DND-41 (cell line): ENCODE data around the gene ZNF827.

ENCODE experiments used
- ATAC-seq: fragments of 200-7000 bp; cut with Tn5 transposase; 3 replicates; pipeline ENCODE4 v1.9.1; 2021; ENCODE audit warnings: low read depth; ENCODE audit not compliant: insufficient read depth
- DNase-seq: peaks from one replicate; pipeline ENCODE4 v3.0.0-alpha.2; 2020
- H2AFZ ChIP-seq: 2 replicates; pipeline ENCODE4 v1.6.0; 2012; ENCODE audit warnings: low read depth, low read length
- H3K27ac ChIP-seq: 2 replicates; pipeline ENCODE4 v1.5.1; 2012; ENCODE audit warnings: low read length, inconsistent platforms
- H3K27me3 ChIP-seq: fragments of 200-600 bp; sonication (generic); 2 replicates; pipeline ENCODE4 v1.6.0; 2012; ENCODE audit warnings: low read length, mild to moderate bottlenecking, inconsistent platforms; ENCODE audit not compliant: insufficient read depth, poor library complexity
- H3K36me3 ChIP-seq: 2 replicates; pipeline ENCODE4 v1.5.1; 2012; ENCODE audit warnings: low read length, inconsistent platforms; ENCODE audit not compliant: insufficient read depth
- H3K4me1 ChIP-seq: 2 replicates; pipeline ENCODE4 v1.5.1; 2012; ENCODE audit warnings: mild to moderate bottlenecking, low read length; ENCODE audit not compliant: insufficient read depth
- H3K4me2 ChIP-seq: 2 replicates; pipeline ENCODE4 v1.6.0; 2012; ENCODE audit warnings: mild to moderate bottlenecking, moderate library complexity, low read length, inconsistent platforms; ENCODE audit not compliant: insufficient read depth
- H3K4me3 ChIP-seq, 2 experiments: fragments of 200-600 bp in 1 of 2; shearing (Covaris generic) in 1 of 2; 2 replicates each; pipeline ENCODE4 v1.5.1; 2012 to 2016; ENCODE audit warnings: inconsistent platforms in 2 of 2, low read length in 2 of 2, mild to moderate bottlenecking in 2 of 2, low read depth in 1 of 2, moderate library complexity in 1 of 2
- H3K79me2 ChIP-seq: 2 replicates; pipeline ENCODE4 v1.6.0; 2012; ENCODE audit warnings: low read length, inconsistent platforms; ENCODE audit not compliant: insufficient read depth
- H3K9ac ChIP-seq: 2 replicates; pipeline ENCODE4 v1.6.0; 2012; ENCODE audit warnings: low read depth, mild to moderate bottlenecking, inconsistent platforms, low read length, moderate library complexity
- H3K9me3 ChIP-seq: 2 replicates; pipeline ENCODE4 v1.5.1; 2012; ENCODE audit warnings: low read length, moderate library complexity, mild to moderate bottlenecking, inconsistent platforms; ENCODE audit not compliant: insufficient read depth, severe bottlenecking
- H4K20me1 ChIP-seq: 2 replicates; pipeline ENCODE4 v1.6.0; 2012; ENCODE audit warnings: low read length; ENCODE audit not compliant: insufficient read depth
- CTCF ChIP-seq: IDR thresholded peaks from 2 replicates; pipeline ENCODE4 v1.5.1; 2012; ENCODE audit warnings: borderline replicate concordance, low read length, moderate library complexity, mild to moderate bottlenecking; ENCODE audit not compliant: poor library complexity, severe bottlenecking; ENCODE audit errors: extremely low read depth
- EZH2 ChIP-seq: IDR thresholded peaks from 3 replicates; pipeline ENCODE4 v1.6.1; 2012; ENCODE audit warnings: borderline replicate concordance, low read depth, mild to moderate bottlenecking, moderate library complexity, low read length, inconsistent platforms; ENCODE audit not compliant: severe bottlenecking

Gene ZNF827

GRCh38 chr4:145736241-145736831 is 202.3 kb downstream of the ZNF827 start:
- Histone ChIP-seq H3K36me3 (no peaks in the 10 kb centered on the region), H3K4me3 (no peak overlapping the region), H3K79me2 (no peaks in the 10 kb centered on the region), H3K27me3 (peaks cover 8% of the 10 kb centered on the region), H3K4me2 (no peak overlapping the region), H2AFZ (no peak overlapping the region), H3K9me3 (no peaks in the 10 kb centered on the region), H3K9ac (no peak overlapping the region), H4K20me1 (no peaks in the 10 kb centered on the region), H3K4me1 (peaks cover 14% of the 10 kb centered on the region), H3K27ac (no peak overlapping the region)
- DNase-seq (no peak), ATAC-seq (no peak)
- TF ChIP-seq CTCF (no peak), EZH2 (no peak)

GRCh38 chr4:145735827-145736226 is 202.8 kb downstream of the ZNF827 start:
- no peaks in the 10 kb centered on the region for H3K79me2 ChIP-seq
- H3K4me3 ChIP-seq, result no peak overlapping the region
- ATAC-seq, result no peak
- H3K27me3 ChIP-seq, result peaks cover 5% of the 10 kb centered on the region
- H2AFZ ChIP-seq, result no peak overlapping the region
- H3K27ac ChIP-seq, result no peak overlapping the region
- no peak overlapping the region for H3K9ac ChIP-seq
- no peak overlapping the region for H3K4me2 ChIP-seq
- no peaks in the 10 kb centered on the region for H4K20me1 ChIP-seq
- no peaks in the 10 kb centered on the region for H3K9me3 ChIP-seq
- TF ChIP-seq CTCF (no peak), EZH2 (no peak)
- DNase-seq, result no peak
- no peaks in the 10 kb centered on the region for H3K36me3 ChIP-seq
- H3K4me1 ChIP-seq, result peaks cover 14% of the 10 kb centered on the region

- H3K27me3 ChIP-seq, result peaks cover under 1% of the 10 kb centered on the region
- TF ChIP-seq CTCF (no peak), EZH2 (no peak)
- H3K9ac ChIP-seq, result no peak overlapping the region
- H3K79me2 ChIP-seq, result no peaks in the 10 kb centered on the region
- H3K4me2 ChIP-seq, result no peak overlapping the region
- no peak for ATAC-seq
- H3K27ac ChIP-seq, result no peak overlapping the region
- no peaks in the 10 kb centered on the region for H3K36me3 ChIP-seq
- no peak for DNase-seq
- no peak overlapping the region for H2AFZ ChIP-seq
- H4K20me1 ChIP-seq, result no peaks in the 10 kb centered on the region
- H3K4me1 ChIP-seq, result peaks cover 14% of the 10 kb centered on the region
- no peaks in the 10 kb centered on the region for H3K9me3 ChIP-seq
- no peak overlapping the region for H3K4me3 ChIP-seq
Observed at GRCh38 chr4:145735347-145735675, 203.3 kb downstream of the ZNF827 start.
